COLO668 (cell line): ENCODE results near the gene PRR3.

Experiments
- DNase-seq: peaks from one replicate; lab custom pipeline; 2025; ENCODE audit not compliant: unreplicated experiment; lab: John Stamatoyannopoulos, UW

The PRR3 gene

DNA sequence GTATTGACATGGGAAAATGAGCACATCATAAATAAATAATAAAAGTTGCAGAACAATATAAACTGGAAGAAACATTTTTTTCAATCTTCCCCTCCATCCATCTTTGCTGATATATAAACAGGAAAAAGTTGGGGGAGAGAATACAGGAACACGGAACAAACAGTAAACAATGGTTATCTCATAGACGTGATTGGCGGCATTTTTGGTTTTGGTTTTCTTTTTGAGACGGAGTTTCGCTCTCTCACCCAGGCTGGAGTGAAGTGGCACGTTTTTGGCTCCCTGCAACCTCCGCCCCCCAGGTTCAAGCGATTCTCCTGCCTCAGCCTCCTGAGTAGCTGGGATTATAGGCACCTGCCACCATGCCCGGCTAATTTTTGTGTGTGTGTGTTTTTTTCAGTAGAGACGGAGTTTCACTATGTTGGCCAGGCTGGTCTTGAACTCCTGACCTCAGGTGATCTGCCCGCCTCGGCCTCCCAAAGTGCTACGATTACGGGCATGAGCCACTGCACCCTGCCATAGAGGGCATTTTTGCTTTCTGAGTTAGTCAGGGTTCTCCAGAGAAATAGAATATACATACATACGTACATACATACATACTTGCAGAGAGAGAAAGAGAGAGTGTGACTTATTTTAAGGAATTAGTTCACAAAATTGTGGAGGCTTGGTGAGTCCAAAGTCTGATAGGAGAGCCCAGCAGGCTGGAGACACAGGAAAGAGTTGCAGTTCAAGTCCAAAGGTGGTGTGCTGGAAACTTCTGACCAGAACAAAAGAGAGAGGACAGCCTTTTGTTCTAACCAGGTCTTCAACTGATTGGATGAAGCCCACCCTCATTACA, 23.4 kb upstream of the PRR3 start:
- DNase-seq = no peak

DNA sequence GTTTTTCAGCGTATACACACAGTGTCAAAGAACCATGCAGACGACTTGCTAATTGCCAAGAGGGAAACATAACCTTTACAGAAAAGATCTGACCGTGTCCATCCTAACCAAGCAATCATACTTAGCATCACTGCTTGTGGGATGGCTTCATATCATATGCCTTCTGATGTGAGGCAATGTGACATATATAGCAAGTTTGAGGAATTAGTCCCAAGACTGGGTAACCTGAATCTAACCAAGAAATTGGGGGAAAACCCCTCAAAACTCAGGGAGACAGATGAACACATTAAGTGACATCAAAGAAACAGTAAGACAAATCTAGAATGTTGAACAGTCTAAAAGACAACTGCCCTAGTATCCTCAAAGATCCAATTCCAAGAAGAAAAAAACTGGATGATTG, 19.2 kb upstream of the PRR3 start:
- DNase-seq = no peak

- DNase-seq = peak; percentile 56
These were observed 15.3 kb upstream of the PRR3 start for GRCh38 chr6:30541515-30542403.

- no peak for DNase-seq
These were observed 14.7 kb upstream of the PRR3 start for GRCh38 chr6:30542404-30542725.

DNA sequence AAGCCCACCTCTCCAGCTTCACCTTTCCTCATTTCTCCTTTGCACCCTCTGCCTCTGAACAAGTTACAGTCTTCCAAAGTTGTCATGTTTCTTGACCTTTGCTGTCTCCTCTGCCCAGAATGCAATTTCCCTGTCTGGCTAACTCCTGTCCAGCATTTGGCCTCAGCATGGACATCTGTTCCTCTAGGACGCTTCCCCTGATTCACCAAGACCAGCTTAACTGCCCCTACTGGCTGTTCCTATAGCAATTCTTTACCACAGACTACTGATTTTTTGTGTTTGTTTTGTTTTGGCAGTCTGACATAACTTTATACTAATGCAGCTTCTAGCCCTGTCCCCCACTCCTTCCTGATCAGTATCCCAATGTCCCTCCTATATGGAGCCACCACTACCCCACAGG, 14.2 kb upstream of the PRR3 start:
- no peak for DNase-seq

DNA sequence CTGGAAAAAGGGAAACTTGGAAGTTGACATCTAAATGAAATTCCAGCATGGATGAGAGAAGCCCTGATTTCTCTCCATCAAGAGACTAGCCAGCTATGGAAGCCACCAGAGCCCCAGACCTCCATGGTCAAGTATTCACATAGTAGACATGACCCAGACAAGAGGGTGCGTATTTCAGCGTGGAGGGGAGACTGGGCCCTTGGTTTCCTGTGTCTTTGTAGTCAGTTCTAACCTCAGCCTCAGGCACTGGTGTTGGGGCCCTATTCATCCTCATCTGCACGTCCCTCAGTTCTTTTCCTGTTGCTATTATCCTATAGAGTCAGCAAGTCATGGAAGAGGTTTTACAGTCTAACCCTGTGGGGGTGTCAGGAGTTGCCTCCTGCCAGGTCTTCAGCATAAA, 13.3 kb upstream of the PRR3 start:
- no peak for DNase-seq

DNA sequence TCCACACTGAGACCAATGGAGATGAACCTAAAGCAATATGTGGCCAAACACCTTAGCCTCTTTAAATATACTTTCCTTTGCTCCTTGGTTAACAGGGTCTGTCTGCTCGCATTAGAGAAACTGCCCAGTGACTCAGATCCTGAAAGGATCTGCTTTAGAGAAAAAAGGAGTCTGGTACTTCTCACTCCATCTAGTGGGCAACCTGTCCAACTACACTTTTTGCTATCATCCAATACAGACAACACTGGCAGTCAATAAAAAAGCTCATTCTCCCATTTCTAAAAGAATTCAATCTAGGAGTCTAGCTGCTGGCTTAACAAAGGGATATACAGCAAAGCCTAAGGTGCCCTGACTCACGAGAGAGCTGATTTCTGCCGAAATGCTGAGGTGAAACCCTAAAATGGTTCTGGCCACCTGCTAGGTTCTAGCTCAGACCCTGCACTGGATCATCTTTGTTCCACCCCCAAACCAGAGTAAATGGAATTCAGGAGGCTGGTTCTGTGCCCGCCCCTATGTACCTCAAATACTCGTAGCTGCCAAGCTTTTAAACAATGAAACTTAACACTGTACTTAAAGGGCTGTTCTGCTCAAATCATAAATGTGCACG, 12.3 kb upstream of the PRR3 start:
- DNase-seq = no peak

GRCh38 chr6:30547454-30547853, 9.6 kb upstream of the PRR3 start:
- DNase-seq = no peak

DNA sequence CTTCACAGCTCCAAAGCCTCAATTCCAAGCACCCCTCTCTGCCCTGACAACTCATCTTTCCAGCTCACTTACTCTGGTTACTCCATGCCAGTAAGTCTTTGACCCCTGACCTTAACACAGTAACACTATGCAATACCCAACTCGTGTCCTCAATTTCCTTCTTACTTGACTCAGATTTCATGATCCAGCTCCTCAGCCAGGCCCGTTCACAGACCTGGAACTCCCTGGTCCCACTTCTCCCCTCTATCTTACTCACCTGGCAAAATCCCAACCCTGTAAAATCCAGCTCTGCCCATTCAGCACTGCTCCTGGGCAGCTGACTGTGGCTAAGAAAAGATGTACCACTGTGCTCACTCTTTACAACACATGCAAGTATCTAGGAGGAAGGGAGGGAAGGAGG, 8.7 kb upstream of the PRR3 start:
- DNase-seq = no peak

DNA sequence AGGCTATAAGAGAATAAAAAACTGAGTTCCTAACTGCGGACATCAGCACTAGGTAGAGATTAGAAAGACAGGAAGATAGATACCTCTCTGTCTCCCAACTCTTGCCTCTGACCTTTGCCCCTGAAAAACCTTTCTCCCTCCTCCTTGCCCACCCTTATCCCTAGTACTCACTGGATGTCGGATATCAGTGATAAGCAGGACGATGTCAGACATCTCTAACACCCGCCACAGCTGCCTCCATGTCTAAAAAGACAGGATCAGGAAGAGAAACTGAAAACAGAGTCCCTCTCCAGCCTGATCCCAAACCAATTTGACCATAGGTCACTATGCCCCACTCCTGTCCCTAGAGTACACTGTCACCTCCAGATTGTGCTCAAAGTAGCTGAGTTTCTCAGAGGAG, 2.7 kb upstream of the PRR3 start:
- DNase-seq = no peak

DNA sequence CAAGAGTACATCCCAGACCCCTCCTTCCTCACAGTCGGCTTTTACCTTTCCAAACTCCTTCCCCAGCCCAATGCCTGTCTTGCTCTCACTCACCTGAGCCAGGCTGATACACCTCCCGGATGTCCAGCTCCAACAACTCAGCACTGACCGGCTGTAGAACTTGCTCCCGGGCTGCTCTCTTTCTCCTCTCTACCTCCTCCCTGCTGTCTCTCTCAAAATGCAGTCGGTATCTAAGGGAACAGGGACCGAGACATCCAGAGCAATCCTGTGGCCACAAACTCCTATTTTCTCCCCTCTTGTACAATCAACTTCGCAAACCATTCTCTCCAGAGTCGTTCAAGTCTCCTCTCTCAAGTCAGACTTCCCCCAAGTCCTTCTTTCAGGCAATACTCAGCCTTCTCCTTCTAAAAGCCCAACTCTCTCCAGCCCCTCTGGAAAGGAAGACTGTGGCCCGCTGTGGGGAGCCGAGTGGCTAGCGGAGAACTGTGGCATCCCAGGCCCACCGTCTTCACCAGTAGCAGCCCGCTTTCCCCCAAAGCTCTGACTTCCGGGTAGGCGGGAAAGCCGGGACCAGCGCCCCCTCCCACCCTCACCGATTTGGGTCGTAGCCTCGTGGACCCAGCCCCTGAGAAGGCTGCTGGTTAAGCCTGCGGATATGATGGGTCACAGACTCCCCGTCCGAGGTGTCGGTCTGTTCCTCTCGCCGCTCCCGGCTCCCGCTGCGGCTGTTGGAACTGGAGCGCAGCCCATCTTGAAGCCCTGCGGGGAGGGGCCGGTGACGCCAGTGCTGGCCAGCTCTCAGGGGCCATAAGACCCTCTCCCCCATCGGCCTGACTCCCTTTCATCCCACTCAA, 1.9 kb upstream of the PRR3 start:
- DNase-seq = peak; percentile 24

- DNase-seq = no peak
These were observed 1.4 kb upstream of the PRR3 start for GRCh38 chr6:30555816-30556065.

DNA sequence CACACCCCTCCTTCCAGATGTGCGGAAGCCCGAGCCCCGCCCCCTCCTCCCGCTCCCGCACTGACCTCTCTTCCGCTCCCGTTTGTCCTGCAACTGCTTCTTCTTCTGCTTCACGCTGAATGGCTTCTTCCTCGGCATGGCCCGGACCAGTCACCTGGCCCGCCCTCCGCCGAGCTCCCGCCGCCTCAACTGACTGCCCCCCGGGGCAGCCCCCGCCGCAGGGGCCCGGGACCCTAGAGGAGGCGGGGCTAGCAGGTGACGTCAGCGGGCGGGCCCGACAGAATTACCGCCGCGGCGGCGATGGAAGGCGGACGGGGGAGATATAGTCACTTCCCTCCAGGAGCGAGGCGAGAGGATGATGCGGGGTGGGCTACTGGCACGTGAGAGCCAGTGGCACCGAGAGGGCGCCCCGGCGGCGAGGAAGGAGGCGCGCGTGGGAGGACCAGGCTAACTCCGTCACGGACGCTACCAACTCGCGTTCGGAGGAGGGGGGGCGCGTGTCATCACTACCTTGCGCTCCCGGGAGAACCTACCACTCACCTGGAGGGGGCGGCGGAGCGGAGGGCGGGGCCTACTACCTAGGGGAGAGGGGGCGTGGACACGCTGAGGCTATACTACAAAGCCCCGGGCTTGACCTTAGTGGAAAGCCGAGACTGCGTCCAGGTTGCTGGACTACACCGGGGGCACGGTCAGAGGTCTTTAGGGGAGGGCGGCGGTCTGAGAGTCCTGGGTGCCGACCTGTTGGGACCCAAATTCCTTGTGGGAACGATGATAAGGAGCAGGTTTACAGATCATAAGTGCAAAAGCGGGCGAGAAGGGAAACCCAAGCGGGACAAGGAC, 809 bp upstream of the PRR3 start, which contains the start of gene GNL1:
Gene GNL1 (minus strand): TSS at position 424 of the 840 bp plus-strand sequence. CDS start 286 bp downstream, at position 138.
- DNase-seq = peak; percentile 91

DNA sequence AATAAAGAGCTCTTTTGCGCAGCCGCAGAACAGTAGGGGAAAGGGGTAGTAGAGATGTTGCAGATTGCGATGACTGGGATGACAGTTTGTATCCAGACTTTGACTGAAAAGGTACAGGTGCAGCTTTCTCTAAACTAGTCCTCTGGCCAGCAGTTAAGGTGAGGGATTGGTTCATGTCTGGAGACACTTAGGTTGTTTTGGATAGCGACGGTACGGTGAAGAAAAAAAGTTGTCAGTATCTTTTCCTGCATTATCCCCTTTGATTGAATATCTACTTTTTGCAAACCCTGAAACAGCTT, 537 bp downstream of the PRR3 start:
- DNase-seq = no peak

GRCh38 chr6:30560930-30561329, 3.8 kb downstream of the PRR3 start:
- DNase-seq = no peak

- DNase-seq = no peak
These were observed 5.7 kb downstream of the PRR3 start for GRCh38 chr6:30562470-30563425.

DNA sequence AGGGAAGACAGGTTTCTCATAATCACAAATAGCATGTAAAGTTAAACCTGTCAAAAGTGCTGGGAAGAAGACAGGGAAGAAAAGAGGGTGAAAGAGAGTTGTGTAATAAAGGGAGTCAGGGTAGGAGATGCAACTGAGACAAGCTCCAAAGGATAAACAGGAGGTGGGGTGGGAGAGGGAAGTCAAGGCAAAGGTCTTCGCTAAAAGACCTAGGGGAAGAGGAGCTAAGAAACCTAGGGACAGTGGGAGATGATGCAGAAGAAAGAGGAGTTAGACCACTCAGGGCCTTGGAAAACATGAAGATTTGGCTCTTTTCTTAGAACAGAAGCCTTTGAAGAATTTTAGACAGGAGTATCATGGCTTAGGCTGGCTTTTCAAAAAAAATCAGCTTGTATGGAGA, 7.0 kb downstream of the PRR3 start:
- DNase-seq = no peak

DNA sequence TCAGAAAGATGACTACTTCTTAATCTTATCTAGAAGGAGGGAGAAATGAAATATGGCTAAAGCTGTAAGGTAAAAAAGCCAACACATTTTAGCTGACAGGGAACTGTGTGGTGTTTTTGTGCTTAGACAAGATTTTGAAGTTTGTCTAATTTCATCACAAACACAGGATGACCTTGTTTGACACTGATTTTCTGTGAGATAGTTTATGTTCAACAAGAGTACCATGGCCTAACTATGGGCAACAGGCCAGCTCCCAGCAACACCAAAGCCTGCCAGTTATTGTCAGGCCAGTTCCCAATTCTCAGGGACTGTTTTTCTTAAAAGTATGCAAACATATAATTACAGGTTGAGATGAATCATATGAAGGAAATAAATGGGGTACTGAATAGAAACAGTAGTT, 8.7 kb downstream of the PRR3 start:
- DNase-seq = no peak

DNA sequence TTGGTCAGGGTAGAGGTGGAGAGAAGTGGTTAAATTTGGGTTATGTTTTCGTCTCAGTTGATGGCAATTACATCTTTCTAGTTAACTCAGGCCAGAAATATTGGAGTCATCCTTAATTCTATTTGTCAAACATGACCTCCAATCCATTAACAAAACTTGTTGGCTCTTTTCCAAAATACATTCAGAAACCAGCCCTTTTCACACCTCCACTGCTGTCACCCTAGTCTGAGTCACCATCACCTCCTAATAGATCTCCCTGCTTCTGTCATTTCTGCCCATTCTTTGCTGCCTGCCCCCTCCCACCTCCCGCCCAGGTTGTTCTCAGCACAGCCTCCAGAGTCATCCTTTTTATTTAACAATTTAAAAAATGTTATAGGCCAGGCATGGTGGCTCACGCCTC, 11.2 kb downstream of the PRR3 start:
- peak; percentile 0 for DNase-seq
